GM18861 (cell line): ENCODE data around the gene THOC7.

ENCODE experiments used
- ATAC-seq: cut with Tn5 transposase; IDR thresholded peaks from one replicate; pipeline ENCODE4 v1.9.1; 2021; ENCODE audit not compliant: unreplicated experiment

Gene THOC7

DNA sequence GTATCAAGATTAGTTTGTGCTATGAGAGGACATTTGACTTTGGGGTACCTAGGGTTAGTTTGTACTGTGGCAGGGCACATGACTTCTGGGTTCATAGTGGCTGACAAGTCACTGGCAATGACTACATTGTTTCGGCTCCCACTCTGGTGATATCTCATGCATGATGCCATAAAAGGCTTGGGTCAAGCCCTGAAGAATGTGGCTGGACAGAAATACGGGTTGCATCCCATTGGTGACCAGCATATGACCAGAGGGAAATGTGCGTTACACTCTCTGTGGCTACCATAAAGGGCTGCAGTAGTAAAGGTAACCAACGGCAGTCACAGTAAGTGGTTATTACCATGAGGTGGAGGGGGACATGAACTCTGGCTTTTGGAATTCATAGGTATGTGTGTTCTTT, 18.4 kb downstream of the THOC7 start:
- no peak for ATAC-seq

DNA sequence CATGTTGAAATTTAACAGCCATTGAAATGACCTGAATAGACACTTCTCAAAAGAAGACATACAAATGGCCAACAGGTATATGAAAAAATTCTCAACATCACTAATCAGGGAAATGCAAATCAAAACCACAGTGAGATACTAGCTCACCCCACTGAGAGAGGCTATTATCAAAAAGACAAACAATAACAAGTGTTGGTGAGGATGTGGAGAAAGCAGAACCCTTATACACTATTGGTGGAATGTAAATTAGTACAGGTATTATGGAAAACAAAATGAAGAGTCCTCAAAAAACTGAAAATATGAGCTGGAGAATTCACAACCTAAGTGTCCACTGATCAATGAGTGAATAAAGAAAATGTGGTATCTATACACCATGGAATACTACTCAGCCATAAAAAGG, 21.5 kb downstream of the THOC7 start:
- no peak for ATAC-seq

DNA sequence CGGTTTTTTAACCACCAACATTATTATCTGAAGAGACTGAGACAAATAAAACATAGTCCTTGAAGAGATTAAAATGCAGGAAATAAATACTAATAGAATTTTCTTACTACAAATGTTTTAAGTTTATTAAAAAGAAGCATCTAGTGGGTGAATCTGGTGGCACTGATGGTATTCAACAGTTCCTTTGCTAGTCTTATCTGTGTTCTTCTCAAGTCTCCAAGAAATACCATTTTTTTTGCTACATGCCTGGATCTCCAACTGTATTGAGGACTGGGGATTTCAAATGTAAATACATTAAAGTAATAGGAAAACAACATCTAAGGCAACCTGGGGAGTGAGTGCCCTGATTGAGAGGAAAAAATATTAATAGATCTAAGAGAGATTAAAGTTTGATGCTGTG, 21.9 kb downstream of the THOC7 start:
- no peak for ATAC-seq

DNA sequence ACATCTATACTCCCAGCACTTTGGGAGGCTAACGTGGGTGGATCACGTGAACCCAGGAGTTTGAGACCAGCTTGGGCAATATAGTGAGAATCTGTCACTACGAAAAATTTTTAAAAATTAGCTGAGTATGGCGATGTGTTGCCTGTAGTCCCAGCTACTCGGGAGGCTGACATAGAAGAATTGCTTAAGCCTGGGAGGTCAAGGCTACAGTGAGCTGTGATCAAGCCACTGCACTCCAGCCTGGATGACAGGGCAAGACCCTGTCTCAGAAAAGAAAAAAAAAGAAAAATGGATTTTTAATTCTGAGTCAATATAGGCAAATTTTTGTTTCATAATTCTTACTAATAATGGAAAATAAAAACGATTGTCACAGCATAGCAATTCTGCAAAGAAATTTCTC, 31.2 kb downstream of the THOC7 start:
- no peak for ATAC-seq

DNA sequence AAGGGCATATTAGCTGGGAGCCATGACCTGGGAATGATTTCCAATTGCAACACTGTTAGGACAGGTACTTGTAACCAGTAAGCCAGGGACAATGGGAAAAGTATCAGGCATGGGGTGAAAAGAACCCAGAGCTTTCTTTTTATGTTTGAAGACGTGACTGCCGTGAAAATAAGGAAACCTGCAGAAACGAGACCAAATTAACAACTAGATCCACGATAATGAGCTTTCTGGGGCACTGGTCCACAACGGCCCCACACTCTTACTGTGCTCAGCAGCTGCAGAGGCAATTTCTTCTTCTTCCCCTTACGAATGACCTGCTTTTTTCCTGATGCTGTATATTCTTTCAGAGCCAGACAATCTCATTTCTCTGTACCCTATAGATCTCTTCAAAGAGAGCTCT, 33.1 kb downstream of the THOC7 start:
- ATAC-seq: no peak

DNA sequence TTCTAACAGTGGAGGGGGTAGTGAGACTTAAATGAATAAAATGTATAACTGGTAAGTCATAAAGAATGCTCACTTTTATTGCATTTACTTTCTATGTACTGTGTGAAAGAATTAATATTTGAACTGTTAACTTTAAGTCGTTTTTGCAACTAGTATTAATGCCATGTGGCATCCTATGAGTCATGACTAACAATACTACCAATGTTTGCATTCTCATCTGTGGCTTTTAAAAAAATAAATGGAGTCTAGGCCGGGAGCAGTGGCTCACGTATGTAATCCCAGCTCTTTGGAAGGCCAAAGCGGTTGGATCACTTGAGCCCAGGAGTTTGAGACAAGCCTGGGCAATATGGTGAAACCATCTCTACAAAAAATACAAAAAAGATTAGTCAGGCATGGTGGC, 39.3 kb downstream of the THOC7 start:
- no peak for ATAC-seq

DNA sequence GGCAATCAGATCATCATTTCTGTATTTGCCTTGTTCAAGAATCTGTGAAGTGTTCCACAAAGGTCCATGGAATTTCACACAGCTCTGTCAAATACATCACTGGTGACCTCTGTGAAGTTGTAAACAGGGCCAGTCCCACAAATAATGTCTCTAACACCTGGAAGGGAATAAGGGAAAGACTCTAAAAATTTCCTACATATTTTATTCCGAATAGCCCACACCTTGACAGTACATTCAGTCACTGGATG, 44.5 kb downstream of the THOC7 start, which contains the start of gene C3orf49:
Gene C3orf49 (plus strand): TSS at position 149 of the 248 bp plus-strand sequence. CDS start 173 bp downstream, outside the sequence.
- no peak for ATAC-seq

DNA sequence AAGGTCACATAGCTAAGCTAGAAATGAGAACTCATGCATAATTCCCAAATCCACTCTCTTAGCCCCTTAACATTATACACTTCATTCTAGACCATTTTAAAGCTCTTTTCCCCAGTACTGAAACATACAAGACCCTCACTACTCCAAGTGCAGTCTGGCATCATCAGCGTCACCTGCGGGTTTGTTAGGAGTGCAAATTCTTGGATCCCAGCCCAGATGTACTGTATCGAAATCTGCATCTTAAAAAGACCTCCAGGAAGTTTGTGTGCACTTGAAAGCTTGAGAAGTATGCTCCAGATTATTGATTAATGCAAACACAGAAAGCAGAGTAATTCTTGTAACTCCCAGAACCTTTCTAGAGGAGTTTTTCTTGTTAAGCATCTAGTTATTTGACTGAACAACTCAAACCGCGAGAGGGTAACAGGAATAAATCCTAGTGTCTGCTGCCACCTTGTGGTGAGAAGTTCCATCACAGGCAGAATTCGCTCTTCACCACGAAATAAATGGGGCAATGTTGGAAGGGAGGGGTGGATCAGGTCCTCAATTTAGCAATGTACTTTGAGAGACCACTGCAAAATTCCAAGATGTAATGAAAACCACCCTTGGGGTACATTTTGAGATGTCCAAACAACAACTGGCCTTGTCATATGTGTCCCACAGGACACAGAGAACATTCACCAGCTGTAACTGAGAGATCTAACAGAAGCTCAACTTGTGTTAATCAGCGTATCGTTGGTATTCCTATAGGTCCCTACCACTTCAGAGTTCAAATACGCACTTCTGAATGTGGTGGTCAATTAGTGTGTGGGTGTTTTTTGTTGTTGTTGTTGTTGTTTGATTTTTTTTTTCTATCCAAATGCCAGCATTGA, 45.1 kb downstream of the THOC7 start:
- ATAC-seq: peak; percentile 89

DNA sequence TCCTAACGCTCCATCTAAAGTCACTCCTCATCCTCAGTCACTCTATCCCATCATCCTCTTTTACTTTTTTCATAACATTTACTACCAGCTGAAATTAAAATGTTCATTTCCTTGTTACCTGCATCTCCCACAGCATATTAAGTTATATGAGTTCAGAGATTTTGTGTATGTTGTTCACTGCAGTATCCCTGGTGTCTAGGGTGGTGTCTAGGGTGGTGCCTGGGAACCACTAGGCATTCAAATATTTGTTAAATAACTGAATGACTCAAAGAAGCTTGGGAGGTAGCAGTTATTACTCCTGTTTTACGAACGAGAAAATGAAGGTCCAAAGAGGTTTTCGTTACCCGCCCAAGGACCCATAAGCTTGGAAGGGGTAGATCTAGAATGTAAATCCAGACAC, 46.4 kb downstream of the THOC7 start:
- no peak for ATAC-seq

DNA sequence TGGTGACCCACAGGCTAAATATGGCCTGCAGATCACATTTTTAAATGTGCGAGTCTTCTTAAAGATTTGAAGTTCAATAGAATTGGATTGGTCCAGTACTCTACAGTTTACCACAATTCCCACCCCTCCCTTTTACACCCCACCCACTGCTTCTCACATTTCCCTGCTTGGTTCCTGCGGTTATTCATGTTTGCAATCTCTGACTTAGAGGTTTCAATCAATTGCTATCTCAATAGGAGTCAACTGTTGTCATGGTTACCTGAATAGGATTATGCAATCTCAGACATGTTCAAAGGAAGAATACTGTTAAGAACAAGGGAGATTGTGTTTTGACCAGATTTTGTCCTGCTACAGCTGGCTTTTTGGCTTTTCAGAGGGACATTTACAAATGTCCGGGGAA, 49.4 kb downstream of the THOC7 start:
- no peak for ATAC-seq

DNA sequence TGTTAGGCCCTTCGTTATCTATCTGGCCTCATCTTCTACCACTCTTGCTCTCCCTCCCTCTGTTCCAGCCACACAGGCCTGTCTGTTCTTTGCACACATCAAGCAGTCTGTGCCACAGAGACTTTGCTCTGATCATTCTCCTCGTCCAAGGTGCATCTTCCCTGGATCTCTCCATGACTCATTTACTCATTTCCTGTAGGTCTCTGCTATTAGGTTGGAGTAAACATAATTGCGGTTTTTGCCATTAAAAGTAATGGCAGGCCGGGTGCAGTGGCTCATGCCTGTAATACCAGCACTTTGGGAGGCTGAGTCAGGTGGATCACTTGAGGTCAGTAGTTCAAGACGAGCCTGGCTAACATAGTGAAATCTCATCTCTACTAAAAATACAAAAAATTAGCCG, 54.0 kb downstream of the THOC7 start:
- ATAC-seq: no peak

DNA sequence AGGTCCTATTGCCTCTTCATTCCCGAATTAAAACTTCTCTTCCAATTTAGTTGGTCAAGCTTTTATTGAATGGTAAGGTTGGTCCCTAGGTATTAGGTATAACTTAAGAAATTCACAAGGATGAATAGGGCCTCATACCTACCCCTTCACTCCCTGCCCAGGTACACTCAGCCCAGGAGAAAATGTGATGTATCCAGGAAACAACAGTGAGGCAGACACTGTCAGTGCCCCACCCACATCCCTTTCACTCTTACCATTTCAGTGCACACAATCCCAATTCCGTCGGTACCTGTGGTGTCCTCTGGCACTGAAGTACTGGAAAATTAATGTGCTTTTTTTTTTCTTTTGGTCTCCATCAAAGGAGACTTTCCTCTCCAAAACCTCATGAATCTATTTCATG, 55.0 kb downstream of the THOC7 start:
- ATAC-seq: no peak

DNA sequence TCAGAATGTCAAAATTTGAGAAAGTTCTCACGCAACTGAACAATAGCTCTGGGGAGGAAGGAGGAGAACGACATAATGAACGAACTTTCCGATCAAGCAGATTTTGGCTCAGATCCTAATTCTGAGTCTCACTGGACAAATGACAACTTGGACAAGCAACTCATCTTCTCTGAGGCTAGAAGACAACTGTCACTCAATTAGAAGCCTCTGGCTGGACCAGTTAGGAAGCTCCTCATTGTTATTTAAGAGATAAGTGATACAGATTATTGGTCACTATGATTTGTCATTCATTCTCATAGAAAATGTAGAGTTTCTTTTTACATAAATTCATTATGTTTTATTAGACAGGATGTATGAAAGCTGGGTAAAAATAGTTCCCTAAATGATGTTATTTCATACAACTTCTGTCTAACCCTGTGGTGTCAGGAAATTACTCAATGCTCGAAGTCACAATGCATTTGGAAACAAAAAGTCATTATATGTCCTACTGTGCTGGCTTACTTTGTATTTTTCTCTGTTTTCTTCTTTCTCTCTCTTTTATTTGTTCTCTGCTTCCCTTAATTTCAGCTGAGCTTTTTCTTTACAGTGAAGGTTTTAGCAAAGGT, 55.5 kb downstream of the THOC7 start:
- no peak for ATAC-seq

DNA sequence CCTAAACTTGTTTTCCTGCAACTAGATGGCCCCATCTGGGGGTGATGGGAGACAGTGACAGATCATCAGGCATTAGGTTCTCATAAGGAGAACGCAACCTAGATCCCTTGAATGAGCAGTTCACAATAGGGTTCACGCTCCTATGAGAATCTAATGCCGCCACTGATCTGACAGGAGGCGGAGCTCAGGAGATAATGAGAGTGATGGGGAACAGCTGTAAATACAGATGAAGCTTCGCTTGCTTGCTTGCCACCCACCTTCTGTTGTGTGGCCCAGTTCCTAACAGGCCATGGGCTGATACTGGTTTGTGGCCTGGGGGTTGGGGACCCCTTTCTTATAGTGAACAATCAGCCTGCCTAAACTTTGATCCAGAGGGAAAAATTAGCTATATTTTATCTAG, 59.7 kb downstream of the THOC7 start:
- ATAC-seq: no peak

DNA sequence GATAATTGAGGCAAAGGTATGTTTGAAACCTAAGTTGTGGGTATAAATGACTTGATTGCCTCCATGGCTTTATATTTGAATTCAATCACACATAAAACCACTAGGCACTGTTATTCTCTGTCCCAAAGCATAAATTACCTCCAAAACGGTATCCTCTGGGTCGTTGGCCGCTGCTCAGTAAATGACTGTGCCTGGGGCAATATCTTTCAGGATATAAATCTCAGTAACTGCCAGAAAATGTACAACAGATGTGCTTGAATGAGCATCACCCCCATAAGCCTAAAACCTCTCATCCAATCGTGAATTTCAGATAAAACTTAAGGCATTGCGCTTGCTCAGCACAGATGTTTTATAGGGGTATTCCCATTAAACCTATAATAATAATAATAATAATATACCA, 63.5 kb downstream of the THOC7 start:
- ATAC-seq: no peak

DNA sequence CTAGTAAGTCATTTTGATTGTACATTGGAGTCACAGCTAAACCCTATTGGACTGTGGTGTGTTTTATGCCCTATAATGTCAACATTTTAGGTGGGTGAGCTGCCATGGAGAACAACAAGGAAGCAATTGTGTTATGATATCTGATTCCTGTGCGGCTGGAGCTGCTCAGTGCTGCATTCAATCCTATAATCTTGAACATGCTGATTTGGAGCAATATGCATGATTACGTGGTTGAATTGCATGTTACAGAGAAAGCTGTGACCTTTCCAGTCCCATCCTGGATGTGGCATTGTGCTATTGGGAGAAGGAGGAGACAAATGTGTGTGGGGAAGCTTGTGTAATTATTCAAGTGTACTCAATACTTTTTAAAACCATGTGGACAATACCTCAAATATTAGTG, 64.7 kb downstream of the THOC7 start:
- ATAC-seq: no peak

DNA sequence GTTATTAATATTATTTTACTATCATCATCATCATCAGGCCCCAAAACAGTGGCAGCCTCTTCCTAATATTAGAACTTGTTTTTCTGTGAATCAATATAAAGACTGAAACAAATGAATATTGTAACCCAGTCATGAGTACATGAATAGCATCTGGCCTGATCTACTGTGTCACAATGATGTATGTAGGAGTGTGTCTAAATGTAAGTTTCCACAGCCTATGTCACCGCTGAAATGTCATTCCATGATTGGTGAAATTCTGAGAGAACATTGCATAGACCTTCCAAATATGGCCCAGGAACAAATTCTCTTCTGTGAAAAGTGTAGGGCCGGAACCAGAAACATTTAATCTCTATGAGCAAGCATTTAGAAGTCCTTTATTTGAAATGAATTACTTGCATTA, 65.1 kb downstream of the THOC7 start:
- no peak for ATAC-seq

DNA sequence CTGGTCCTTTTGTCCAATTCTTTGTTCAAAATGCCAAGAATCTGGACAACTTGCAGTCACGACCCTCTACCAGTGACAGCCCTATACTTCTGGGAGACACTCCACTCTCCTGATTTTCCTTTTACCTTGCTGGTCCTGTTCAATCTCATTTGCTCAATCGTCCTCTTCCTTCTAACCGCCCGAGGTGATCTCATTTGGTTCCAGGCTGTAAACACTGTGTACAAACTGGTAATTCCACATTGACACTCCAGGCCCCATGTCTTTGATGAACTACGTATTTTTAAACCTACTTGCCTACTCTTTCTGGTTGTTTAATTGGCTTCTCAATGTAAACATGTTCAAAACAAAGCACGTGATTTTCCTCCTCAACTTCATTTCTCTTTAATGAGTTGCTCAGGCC, 68.2 kb downstream of the THOC7 start:
- ATAC-seq: no peak

DNA sequence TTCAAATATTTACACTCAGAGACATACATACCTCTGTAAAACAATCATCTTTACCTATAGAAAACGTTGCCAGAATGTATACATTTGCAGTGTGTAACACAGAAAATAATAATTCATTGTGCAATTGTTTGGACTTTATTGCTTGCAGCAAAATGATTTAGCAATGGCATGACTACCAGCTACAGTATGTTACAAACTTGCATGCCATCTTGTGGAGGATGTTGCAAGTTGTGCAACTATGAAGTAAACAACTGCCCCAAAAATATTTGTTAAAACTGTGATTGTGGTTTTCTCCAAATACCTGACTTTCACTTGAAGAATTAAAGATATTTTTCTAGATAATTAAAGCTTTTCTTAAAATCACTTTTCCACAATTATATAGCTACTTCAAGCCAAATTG, 71.6 kb downstream of the THOC7 start:
- ATAC-seq: no peak
